Gastrocnemius medialis (tissue), 4 donors: ENCODE results near the gene TOMM22. TPM values are rescaled to one million over a fixed set of nuclear protein-coding genes. Genes with fewer than 3 reads are reported as not detected.
A peak's percentile ranks its signal among the peaks of the same experiment; 100 is the strongest.

ENCODE experiments used
- ATAC-seq, 2 donors: fragments of 150-250 bp; one replicate each; pipeline ENCODE4 v1.9.1; 2016
- DNase-seq, 2 donors: peaks; one replicate each; pipeline ENCODE4 v3.0.0-alpha.2; 2019
- H3K27ac ChIP-seq, 4 donors: fragments of 200-600 bp; sonication (generic); 1 replicate in 1 of 4; 2 replicates in 3 of 4; pipeline ENCODE4 v1.5.1; 2016 to 2018; ENCODE audit warnings: mild to moderate bottlenecking in 2 of 4, moderate library complexity in 1 of 4
- H3K27me3 ChIP-seq, 3 donors: fragments of 200-600 bp; sonication (generic) in 2 of 3; 1 replicate in 1 of 3; 2 replicates in 2 of 3; pipeline versions ENCODE4 v1.5.1 to v1.6.0; 2016 to 2019; ENCODE audit warnings: mild to moderate bottlenecking in 1 of 3, moderate library complexity in 1 of 3
- H3K36me3 ChIP-seq, 2 donors: fragments of 200-600 bp; sonication (generic) in 1 of 2; one replicate each; pipeline ENCODE4 v1.5.1; 2017 to 2018
- H3K4me1 ChIP-seq, 2 donors: fragments of 200-600 bp; sonication (generic) in 1 of 2; one replicate each; pipeline ENCODE4 v1.5.1; 2016 to 2017; ENCODE audit warnings: mild to moderate bottlenecking in 2 of 2
- H3K4me3 ChIP-seq, 4 donors: fragments of 200-600 bp; sonication (generic) in 3 of 4; 1 replicate in 1 of 4; 2 replicates in 3 of 4; pipeline ENCODE4 v1.5.1; 2016 to 2019; ENCODE audit warnings: mild to moderate bottlenecking in 2 of 4
- H3K9me3 ChIP-seq, 3 donors: fragments of 200-600 bp; sonication (generic) in 2 of 3; 1 replicate in 1 of 3; 2 replicates in 2 of 3; pipeline ENCODE4 v1.5.1; 2016 to 2019
- POLR2A ChIP-seq, 2 donors: fragments of 450-650 bp; IDR thresholded peaks; one replicate each; pipeline ENCODE4 v1.6.1; 2017; ENCODE audit warnings: antibody characterized with exemption in 2 of 2, mild to moderate bottlenecking in 2 of 2, moderate library complexity in 2 of 2
- in situ Hi-C, 4 donors: fragments of 200-750 bp; cut with MboI; loops; one replicate each; pipeline versions ENCODE4 v1.15.0 to v1.8.0; 2017; ENCODE audit warnings: low sequenced_read_pairs in 4 of 4
- intact Hi-C: fragments of 100-400 bp; cut with DNase I; formaldehyde crosslinking; loops from one replicate; pipeline ENCODE4 v1.15.1; 2023; ENCODE audit warnings: low total_unique reads
- total RNA-seq, 4 donors: library from RNA; depleted of rRNA; stranded (reverse); fragments of >200 nt; gene quantifications; one replicate each; pipeline versions ENCODE4 v1.1.0 to v1.2.3, GENCODE V29; 2016
- TF ChIP-seq, protein P1 (sequence below), 5 experiments: fragments of 450-650 bp in 3 of 5; fragments of 200-600 bp in 2 of 5; sonication (generic) in 2 of 5; IDR thresholded peaks in 4 of 5; conservative IDR thresholded peaks in 1 of 5; 1 replicate in 4 of 5; 2 replicates in 1 of 5; pipeline ENCODE4 v1.5.1; 2016 to 2019; ENCODE audit warnings: antibody characterized with exemption in 5 of 5, mild to moderate bottlenecking in 3 of 5, moderate library complexity in 3 of 5

TOMM22 gene
- total RNA-seq, 4 donors from 2014 or later = 37.1 to 47.1 (median 46.3) TPM

DNA sequence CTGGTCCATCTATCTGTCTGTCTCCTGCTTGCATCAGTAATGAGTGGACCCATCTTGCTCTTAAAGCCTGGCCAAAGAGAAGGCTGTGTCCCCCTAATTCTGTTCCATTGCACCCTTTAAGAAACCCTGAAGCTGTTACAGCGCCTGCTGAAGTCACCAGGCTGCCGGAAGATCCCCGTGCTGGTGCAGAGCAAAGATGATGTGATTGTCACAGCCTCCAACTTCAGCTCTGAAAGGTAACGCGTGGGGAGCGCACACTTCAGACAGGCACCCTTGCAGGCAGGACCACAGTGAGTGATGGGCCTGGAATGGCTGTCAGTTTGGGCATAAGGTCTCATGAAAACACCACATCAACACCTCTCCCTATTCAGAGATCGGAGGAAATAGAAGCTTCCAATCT lies 42.4 kb downstream of the TOMM22 start:
- ATAC-seq = no peak
- no peak for DNase-seq
- in situ Hi-C loops (no loop called here), intact Hi-C loops (no loop called here)
- Histone ChIP-seq H3K9me3 (no peaks in the 10 kb centered on the region), H3K27me3 (no peaks in the 10 kb centered on the region), H3K4me3 (no peak overlapping the region), H3K4me1 (no peaks in the 10 kb centered on the region), H3K27ac (no peak overlapping the region), H3K36me3 (peaks cover 6 to 84% of the 10 kb centered on the region in 2 donors)
- TF ChIP-seq POLR2A (IDR thresholded peaks at IDR 0.05) = no peak
- TF ChIP-seq, protein P1, sequence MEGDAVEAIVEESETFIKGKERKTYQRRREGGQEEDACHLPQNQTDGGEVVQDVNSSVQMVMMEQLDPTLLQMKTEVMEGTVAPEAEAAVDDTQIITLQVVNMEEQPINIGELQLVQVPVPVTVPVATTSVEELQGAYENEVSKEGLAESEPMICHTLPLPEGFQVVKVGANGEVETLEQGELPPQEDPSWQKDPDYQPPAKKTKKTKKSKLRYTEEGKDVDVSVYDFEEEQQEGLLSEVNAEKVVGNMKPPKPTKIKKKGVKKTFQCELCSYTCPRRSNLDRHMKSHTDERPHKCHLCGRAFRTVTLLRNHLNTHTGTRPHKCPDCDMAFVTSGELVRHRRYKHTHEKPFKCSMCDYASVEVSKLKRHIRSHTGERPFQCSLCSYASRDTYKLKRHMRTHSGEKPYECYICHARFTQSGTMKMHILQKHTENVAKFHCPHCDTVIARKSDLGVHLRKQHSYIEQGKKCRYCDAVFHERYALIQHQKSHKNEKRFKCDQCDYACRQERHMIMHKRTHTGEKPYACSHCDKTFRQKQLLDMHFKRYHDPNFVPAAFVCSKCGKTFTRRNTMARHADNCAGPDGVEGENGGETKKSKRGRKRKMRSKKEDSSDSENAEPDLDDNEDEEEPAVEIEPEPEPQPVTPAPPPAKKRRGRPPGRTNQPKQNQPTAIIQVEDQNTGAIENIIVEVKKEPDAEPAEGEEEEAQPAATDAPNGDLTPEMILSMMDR (IDR thresholded peaks at IDR 0.05 in 4 of 5, conservative IDR thresholded peaks at IDR 0.05 in 1 of 5) = no peak

DNA sequence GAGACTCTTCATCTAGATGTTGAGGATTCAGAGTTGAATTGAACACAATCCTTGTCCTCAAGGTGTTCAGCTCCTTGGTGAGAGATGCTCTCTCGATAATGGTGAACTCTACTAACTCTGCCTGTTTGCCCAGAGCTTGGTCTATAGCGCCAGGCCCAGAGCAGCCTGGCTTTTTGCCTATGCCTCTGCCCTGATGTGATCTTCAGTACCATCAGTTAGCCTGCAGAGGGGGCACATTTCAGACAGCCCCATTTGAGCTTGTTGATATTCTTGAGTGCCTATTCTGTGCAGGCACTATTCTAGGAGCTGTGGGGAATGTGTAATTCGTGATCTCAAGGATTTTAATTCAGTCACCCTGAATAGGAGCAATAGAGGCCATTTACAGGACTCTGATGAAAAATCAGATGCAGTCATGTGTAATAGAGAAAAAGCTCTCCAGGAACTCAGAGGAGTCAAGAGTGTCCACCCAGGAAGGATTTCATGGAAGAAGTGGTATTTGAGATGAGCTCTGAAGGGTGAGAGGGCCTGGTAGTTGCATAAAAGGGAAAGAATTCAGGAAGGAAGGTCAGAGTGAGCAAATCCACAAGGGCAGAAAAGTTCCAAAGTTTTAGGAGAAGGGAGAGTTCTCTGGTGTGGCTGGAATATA lies 43.3 kb downstream of the TOMM22 start:
- intact Hi-C loops = no loop called here
- H3K36me3 ChIP-seq = peaks cover 6 to 92% of the 10 kb centered on the region in 2 donors
- ATAC-seq (no peak), DNase-seq (no peak)
- H3K9me3 ChIP-seq = no peaks in the 10 kb centered on the region
- no peak overlapping the region for H3K27ac ChIP-seq
- no peak overlapping the region for H3K4me3 ChIP-seq
- in situ Hi-C loops = no loop called here
- H3K4me1 ChIP-seq = no peaks in the 10 kb centered on the region
- no peaks in the 10 kb centered on the region for H3K27me3 ChIP-seq
- TF ChIP-seq, protein P1 (IDR thresholded peaks at IDR 0.05 in 4 of 5, conservative IDR thresholded peaks at IDR 0.05 in 1 of 5) = peak in 4 of 5 experiments; percentile 19 to 38 (median 22)
- no peak for TF ChIP-seq POLR2A (IDR thresholded peaks at IDR 0.05)

DNA sequence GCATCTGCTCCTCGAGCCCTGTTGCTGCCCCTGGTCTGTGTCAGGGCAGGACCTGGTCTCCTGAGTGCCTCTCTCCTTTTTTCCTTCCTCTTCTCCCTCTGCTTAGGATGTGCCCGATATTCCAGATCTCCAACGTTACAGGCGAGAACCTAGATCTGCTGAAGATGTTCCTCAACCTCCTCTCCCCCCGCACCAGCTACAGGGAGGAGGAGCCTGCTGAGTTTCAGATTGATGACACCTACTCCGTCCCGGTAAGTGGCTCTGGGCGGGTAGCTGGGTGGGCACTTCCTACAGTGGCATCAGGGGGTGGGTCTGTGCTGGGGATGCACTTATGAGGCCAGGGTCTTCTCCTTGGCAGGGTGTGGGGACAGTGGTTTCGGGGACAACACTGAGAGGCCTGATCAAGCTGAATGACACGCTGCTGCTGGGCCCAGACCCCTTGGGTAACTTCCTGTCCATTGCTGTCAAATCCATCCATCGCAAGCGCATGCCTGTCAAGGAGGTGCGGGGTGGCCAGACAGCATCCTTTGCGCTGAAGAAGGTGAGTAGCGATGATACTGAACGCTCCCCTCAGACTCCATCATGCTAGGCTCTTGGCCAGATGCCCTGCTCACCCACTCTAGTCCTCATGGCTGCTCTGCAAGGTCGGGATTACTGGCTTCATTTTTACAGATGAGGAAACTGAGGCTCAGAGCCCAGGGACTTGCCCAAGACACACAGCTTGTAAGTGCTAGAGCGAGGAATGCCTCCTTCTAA lies 44.3 kb downstream of the TOMM22 start:
- H3K9me3 ChIP-seq = no peaks in the 10 kb centered on the region
- TF ChIP-seq POLR2A (IDR thresholded peaks at IDR 0.05) = no peak
- TF ChIP-seq, protein P1 (IDR thresholded peaks at IDR 0.05 in 4 of 5, conservative IDR thresholded peaks at IDR 0.05 in 1 of 5) = no peak
- DNase-seq = no peak
- peaks cover 6 to 97% of the 10 kb centered on the region in 2 donors for H3K36me3 ChIP-seq
- ATAC-seq = no peak
- no peaks in the 10 kb centered on the region for H3K27me3 ChIP-seq
- no peak overlapping the region for H3K27ac ChIP-seq
- in situ Hi-C loops (no loop called here), intact Hi-C loops (no loop called here)
- no peak overlapping the region for H3K4me3 ChIP-seq
- H3K4me1 ChIP-seq = no peaks in the 10 kb centered on the region

DNA sequence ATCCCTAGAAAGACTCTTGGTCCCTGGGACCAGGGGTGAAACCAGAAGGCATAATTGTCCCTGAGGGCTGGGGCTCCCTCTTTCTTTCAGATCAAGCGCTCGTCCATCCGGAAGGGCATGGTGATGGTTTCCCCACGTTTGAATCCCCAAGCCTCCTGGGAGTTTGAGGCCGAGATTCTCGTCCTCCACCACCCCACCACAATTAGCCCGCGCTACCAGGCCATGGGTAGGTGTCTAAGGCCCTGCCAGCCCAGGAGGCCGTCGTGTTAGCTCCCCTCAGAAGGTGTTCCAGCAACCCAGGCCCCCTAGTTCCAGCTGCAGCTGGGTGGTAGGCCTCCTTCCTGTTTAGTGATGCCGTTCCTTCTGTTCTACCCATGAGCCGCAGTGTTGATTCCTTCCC lies 45.4 kb downstream of the TOMM22 start:
- Histone ChIP-seq H3K4me3 (no peak overlapping the region), H3K27me3 (no peaks in the 10 kb centered on the region), H3K36me3 (peaks cover 6 to 87% of the 10 kb centered on the region in 2 donors), H3K27ac (no peak overlapping the region), H3K4me1 (peaks cover 2 to 3% of the 10 kb centered on the region in 2 donors), H3K9me3 (no peaks in the 10 kb centered on the region)
- in situ Hi-C loops (no loop called here), intact Hi-C loops (no loop called here)
- DNase-seq (no peak), ATAC-seq (no peak)
- TF ChIP-seq, protein P1 (IDR thresholded peaks at IDR 0.05 in 4 of 5, conservative IDR thresholded peaks at IDR 0.05 in 1 of 5) = no peak
- no peak for TF ChIP-seq POLR2A (IDR thresholded peaks at IDR 0.05)
